ENCODE measurements around the gene ZNF497. TPM values are rescaled to one million over a fixed set of nuclear protein-coding genes. Genes with fewer than 3 reads are reported as not detected.

ZNF497 gene
- total and polyA plus RNA-seq, 12 donors, result 0.20 to 8.1 (median 1.6) TPM

DNA sequence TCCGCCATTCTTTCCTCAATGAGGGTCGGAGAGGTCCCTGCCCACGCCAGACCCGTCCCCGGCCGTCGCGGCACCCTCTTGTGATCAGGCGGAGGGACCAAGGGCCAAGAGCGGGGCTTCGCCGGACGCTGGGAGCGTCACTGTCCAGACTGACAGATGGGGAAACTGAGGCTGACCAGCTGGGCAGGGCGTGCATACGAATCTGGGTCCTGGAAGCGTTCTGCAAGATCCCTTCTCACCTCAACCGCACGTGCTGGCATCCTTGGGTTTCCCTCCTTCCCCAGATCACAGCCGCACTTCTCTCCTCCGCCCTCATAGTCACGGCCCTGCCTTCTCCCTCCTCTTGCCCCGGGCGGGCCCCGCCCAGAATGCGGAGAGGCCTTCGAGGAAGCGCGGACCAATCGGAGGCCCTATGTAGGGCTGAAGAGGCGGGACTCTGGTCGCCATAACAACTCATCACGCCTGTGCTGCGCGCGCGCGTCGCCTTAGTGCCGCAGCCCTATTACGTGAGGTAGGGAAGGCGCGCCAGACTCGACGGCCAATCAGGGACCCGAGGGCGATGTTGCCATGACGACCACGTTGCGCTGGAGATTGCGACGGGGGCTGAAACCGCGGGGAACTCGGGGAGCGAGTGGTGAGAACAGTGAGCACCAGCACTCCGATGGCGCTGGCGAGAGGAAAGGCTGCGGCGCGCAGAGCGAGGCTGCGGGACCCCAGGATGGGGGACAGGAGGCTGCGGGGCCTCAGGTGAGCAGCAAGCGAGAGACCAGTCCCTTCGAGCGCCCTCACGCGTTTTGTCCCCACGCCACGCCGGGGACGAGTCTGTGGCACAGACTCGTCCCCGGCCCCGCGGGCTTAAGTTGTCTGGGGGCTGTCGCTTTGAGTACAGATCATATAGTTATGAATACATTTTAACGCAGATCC is 38.6 kb upstream of the ZNF497 start:
- peak overlapping the region in 4 of 5 donors; percentile 23 to 79 (median 54) for H3K27ac ChIP-seq
- intact Hi-C loops (cut with DNase I), result no loop called here
- 1 to 2% (median 1%) methylated on average over 33 to 80 of the region's 80 CpGs for WGBS, 4 donors

DNA sequence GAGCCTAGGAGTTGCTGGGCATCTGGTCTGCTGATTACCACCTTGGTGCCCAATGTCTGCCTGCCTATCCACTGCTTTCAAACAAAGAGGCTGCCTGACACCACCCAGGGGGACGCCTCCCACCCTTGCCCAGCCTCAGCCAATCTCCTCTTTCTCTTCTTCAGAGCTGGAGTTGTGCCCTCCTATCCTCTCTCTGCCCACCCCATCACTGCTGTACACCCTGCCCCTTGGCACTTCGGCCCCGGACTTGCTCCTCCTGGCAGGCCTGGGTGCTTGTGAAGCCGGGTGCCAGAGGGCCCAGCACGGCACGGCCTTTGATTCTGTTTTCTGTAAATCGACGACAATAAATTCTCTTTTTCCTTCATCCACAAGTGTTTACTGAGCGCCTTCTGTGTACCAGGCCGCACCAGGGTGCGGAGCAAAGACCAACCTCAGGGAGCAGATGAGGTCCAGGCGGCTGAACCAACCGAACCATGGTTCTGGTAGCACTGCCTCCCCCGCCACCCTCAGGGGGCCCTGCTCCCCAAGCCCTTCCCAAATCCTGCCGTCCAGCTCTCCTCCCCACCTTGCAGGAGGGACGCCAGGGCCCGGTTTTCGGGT is 37.9 kb upstream of the ZNF497 start:
- peak overlapping the region in 2 of 4 donors; percentile 39 to 71 for H3K4me3 ChIP-seq
- intact Hi-C loops (cut with DNase I), result no loop called here
- peak overlapping the region in 1 of 5 donors; percentile 34 for H3K27ac ChIP-seq
- DNase-seq, result peak in 3 of 7 donors; percentile 20 to 69 (median 31)
- no peaks in the 10 kb centered on the region for H3K9me3 ChIP-seq (replicated peaks in 1 of 3)
- H3K4me1 ChIP-seq (replicated peaks in 1 of 2), result peaks cover 11 to 19% of the 10 kb centered on the region in 2 donors
- TF ChIP-seq POLR2A (IDR thresholded peaks at IDR 0.05), result no peak
- TF ChIP-seq, protein P1, sequence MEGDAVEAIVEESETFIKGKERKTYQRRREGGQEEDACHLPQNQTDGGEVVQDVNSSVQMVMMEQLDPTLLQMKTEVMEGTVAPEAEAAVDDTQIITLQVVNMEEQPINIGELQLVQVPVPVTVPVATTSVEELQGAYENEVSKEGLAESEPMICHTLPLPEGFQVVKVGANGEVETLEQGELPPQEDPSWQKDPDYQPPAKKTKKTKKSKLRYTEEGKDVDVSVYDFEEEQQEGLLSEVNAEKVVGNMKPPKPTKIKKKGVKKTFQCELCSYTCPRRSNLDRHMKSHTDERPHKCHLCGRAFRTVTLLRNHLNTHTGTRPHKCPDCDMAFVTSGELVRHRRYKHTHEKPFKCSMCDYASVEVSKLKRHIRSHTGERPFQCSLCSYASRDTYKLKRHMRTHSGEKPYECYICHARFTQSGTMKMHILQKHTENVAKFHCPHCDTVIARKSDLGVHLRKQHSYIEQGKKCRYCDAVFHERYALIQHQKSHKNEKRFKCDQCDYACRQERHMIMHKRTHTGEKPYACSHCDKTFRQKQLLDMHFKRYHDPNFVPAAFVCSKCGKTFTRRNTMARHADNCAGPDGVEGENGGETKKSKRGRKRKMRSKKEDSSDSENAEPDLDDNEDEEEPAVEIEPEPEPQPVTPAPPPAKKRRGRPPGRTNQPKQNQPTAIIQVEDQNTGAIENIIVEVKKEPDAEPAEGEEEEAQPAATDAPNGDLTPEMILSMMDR (IDR thresholded peaks at IDR 0.05), result no peak
- H3K36me3 ChIP-seq (replicated peaks in 1 of 2), result no peaks in the 10 kb centered on the region
- WGBS, 4 donors, result 59 to 76% (median 64%) methylated on average over 13 to 18 of the region's 18 CpGs
- H3K27me3 ChIP-seq, result peaks cover 4% of the 10 kb centered on the region

More for the DNA sequence above, 38.6 kb upstream of the ZNF497 start:
- TF ChIP-seq, protein P1 (IDR thresholded peaks at IDR 0.05), result no peak
- TF ChIP-seq POLR2A (IDR thresholded peaks at IDR 0.05), result peak; percentile 41 to 86
- H3K27me3 ChIP-seq, result peaks cover 4% of the 10 kb centered on the region
- peak overlapping the region in 2 of 4 donors; percentile 39 to 71 for H3K4me3 ChIP-seq
- no peaks in the 10 kb centered on the region for H3K36me3 ChIP-seq (replicated peaks in 1 of 2)
- DNase-seq, result peak; percentile 99 to 100 (median 100)
- no peaks in the 10 kb centered on the region for H3K9me3 ChIP-seq (replicated peaks in 1 of 3)
- peaks cover 11 to 16% of the 10 kb centered on the region in 2 donors for H3K4me1 ChIP-seq (replicated peaks in 1 of 2)

DNA sequence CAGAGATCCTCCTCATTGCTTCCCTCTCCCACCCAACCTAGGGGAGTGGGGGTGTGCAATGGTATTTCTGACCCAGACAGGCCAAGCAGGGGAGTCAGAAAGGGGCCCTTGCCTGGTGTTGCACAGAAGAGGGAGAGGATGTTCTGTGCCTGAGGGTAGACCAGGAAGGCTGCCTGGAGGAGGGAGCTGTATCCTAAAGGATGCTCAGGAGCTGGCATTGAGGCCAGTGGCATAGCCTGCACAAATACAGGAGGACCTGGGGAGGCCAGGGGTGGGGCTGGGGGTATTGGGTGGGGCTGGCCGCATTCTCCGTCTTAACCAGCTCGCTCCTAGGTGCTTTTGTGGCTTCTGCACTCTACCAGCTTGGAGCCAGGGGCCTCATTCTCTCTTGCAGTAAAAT is 37.4 kb upstream of the ZNF497 start:
- peaks cover 0 to 1% of the 10 kb centered on the region in 2 donors for H3K36me3 ChIP-seq (replicated peaks in 1 of 2)
- no peak overlapping the region for H3K4me3 ChIP-seq
- intact Hi-C loops (cut with DNase I), result no loop called here
- no peak for TF ChIP-seq POLR2A (IDR thresholded peaks at IDR 0.05)
- TF ChIP-seq, protein P1 (IDR thresholded peaks at IDR 0.05), result no peak
- peak in 1 of 7 donors; percentile 15 for DNase-seq
- H3K27ac ChIP-seq, result no peak overlapping the region
- peaks cover 11 to 19% of the 10 kb centered on the region in 2 donors for H3K4me1 ChIP-seq (replicated peaks in 1 of 2)
- H3K9me3 ChIP-seq (replicated peaks in 1 of 3), result no peaks in the 10 kb centered on the region
- WGBS, 4 donors, result 92 to 98% (median 95%) methylated on average over 3 of the region's 3 CpGs
- peaks cover 4% of the 10 kb centered on the region for H3K27me3 ChIP-seq

DNA sequence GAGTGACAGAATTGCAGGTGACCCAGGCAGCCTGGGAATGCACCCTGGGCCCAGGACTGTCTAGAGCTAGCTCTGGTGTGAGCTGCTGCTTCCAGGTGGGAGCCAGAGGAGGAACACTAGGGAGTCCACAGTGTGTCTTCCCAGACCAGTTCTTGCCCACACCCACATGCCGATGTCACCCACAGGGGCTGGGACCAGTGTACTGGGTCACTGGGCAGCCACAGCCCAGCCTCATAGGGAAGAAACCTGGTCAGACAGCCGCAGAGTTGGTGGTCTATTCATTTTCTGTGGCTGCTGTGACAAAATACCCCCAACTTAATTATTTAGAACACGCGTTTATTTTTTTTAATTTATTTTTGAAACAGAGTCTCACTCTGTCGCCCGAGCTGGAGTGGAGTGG is 36.0 kb upstream of the ZNF497 start:
- 94 to 97% (median 95%) methylated on average over 5 to 6 of the region's 6 CpGs for WGBS, 4 donors

More for the DNA sequence above, 36.0 kb upstream of the ZNF497 start:
- H3K9me3 ChIP-seq (replicated peaks in 1 of 3), result no peaks in the 10 kb centered on the region
- peaks cover 4% of the 10 kb centered on the region for H3K27me3 ChIP-seq
- no peak overlapping the region for H3K27ac ChIP-seq
- TF ChIP-seq, protein P1 (IDR thresholded peaks at IDR 0.05), result no peak
- no peak for TF ChIP-seq POLR2A (IDR thresholded peaks at IDR 0.05)
- H3K36me3 ChIP-seq (replicated peaks in 1 of 2), result peaks cover 0 to 15% of the 10 kb centered on the region in 2 donors
- no peak for DNase-seq
- peaks cover 11 to 19% of the 10 kb centered on the region in 2 donors for H3K4me1 ChIP-seq (replicated peaks in 1 of 2)
- H3K4me3 ChIP-seq, result no peak overlapping the region
- intact Hi-C loops (cut with DNase I), result no loop called here

Measured in adrenal gland (tissue), 12 donors.